Osteoblast (primary cell): ENCODE data around the gene NCKAP5. TPM values are rescaled to one million over a fixed set of nuclear protein-coding genes. Genes with fewer than 3 reads are reported as not detected.

Experiments
- DNase-seq: peaks from one replicate; pipeline ENCODE4 v3.0.0; 2011; ENCODE audit warnings: low spot score, mixed read lengths; ENCODE audit not compliant: insufficient read length; ENCODE audit errors: missing footprints
- H2AFZ ChIP-seq: 2 replicates; pipeline ENCODE4 v1.6.0; 2011; ENCODE audit warnings: mild to moderate bottlenecking, low read length
- H3K27ac ChIP-seq: 2 replicates; pipeline ENCODE4 v1.5.1; 2011; ENCODE audit warnings: mild to moderate bottlenecking, low read depth, low read length, moderate library complexity
- H3K27me3 ChIP-seq: 2 replicates; pipeline ENCODE4 v1.6.0; 2012; ENCODE audit warnings: mild to moderate bottlenecking, control low read depth, inconsistent platforms, low read length, moderate library complexity; ENCODE audit not compliant: insufficient read depth
- H3K36me3 ChIP-seq: 2 replicates; pipeline ENCODE4 v1.5.1; 2011; ENCODE audit warnings: mild to moderate bottlenecking, low read length, control low read depth, moderate library complexity; ENCODE audit not compliant: insufficient read depth
- H3K4me1 ChIP-seq: 2 replicates; pipeline ENCODE4 v1.5.1; 2011; ENCODE audit warnings: mild to moderate bottlenecking, low read length, control low read depth, moderate library complexity; ENCODE audit not compliant: insufficient read depth
- H3K4me2 ChIP-seq: 2 replicates; pipeline ENCODE4 v1.6.0; 2011; ENCODE audit warnings: mild to moderate bottlenecking, low read length; ENCODE audit not compliant: insufficient read depth
- H3K4me3 ChIP-seq: fragments of 200-600 bp; sonication (generic); 3 replicates; pipeline ENCODE4 v1.5.1; 2012; ENCODE audit warnings: mild to moderate bottlenecking, low read length, inconsistent platforms; ENCODE audit not compliant: insufficient read depth
- H3K79me2 ChIP-seq: 2 replicates; pipeline ENCODE4 v1.6.0; 2012; ENCODE audit warnings: mild to moderate bottlenecking, low read length, control low read depth, inconsistent platforms; ENCODE audit not compliant: insufficient read depth
- H3K9me3 ChIP-seq: 2 replicates; pipeline ENCODE4 v1.5.1; 2011; ENCODE audit warnings: low read depth, low read length, control low read depth
- H4K20me1 ChIP-seq: 2 replicates; pipeline ENCODE4 v1.6.0; 2012; ENCODE audit warnings: mild to moderate bottlenecking, low read length, control low read depth; ENCODE audit not compliant: insufficient read depth
- total RNA-seq: library from RNA; depleted of rRNA; stranded (reverse); fragments of >200 nt; gene quantifications from 2 replicates; pipeline ENCODE4 v1.2.3, GENCODE V29; 2012
- TF ChIP-seq, protein P1 (sequence below): IDR thresholded peaks from 2 replicates; pipeline ENCODE4 v1.5.1; 2011; ENCODE audit warnings: mild to moderate bottlenecking, low read depth, low read length, moderate library complexity; ENCODE audit errors: extremely low read depth

NCKAP5 gene
- total RNA-seq, 1 donor: 1.8 TPM

DNA sequence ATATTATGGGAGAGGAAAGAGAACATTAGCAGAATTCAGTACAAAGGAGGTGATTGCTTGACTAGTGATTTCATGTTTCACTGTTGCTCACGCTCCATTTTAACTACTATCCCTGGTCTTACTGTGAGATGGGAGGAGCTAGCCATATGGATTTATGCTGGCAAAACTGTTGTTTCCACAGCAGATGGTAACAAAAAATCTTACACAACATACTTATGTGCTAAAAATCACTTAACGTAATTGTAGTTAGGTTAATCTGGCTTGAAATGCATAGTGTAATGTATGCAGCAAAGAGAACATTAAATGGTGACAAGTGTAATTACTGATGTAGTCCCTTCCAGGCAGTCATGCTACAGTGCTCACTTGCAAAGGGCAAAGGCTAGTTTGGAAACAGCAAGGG is 742.7 kb downstream of the NCKAP5 start:
- Histone ChIP-seq H3K27ac (no peak overlapping the region), H3K36me3 (no peaks in the 10 kb centered on the region), H2AFZ (no peak overlapping the region), H4K20me1 (no peaks in the 10 kb centered on the region), H3K4me2 (no peak overlapping the region), H3K9me3 (no peaks in the 10 kb centered on the region), H3K4me3 (no peak overlapping the region), H3K79me2 (no peaks in the 10 kb centered on the region), H3K27me3 (no peaks in the 10 kb centered on the region), H3K4me1 (no peaks in the 10 kb centered on the region)
- TF ChIP-seq, protein P1, sequence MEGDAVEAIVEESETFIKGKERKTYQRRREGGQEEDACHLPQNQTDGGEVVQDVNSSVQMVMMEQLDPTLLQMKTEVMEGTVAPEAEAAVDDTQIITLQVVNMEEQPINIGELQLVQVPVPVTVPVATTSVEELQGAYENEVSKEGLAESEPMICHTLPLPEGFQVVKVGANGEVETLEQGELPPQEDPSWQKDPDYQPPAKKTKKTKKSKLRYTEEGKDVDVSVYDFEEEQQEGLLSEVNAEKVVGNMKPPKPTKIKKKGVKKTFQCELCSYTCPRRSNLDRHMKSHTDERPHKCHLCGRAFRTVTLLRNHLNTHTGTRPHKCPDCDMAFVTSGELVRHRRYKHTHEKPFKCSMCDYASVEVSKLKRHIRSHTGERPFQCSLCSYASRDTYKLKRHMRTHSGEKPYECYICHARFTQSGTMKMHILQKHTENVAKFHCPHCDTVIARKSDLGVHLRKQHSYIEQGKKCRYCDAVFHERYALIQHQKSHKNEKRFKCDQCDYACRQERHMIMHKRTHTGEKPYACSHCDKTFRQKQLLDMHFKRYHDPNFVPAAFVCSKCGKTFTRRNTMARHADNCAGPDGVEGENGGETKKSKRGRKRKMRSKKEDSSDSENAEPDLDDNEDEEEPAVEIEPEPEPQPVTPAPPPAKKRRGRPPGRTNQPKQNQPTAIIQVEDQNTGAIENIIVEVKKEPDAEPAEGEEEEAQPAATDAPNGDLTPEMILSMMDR: no peak
- no peak for DNase-seq

DNA sequence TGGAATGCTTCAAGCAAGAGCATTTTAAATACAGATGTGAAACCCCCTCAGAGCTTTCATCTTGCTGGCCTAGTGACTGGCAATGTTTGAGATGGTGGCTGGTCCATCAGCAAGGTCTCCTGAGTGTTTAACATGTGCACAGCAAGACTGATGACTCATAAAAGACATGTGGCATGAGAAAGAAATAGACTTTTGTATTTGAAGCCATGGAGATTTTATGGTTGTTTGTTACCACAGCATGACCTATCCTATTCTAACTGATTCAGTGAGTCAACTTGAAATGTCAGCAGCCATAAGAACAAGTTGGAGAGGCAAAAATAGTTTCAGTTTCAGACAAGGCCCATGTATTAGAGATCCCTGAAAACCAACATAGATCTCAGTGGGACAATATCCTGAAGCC is 743.5 kb downstream of the NCKAP5 start:
- H3K27me3 ChIP-seq: no peaks in the 10 kb centered on the region
- no peaks in the 10 kb centered on the region for H3K79me2 ChIP-seq
- no peak overlapping the region for H3K4me2 ChIP-seq
- no peak overlapping the region for H2AFZ ChIP-seq
- H3K36me3 ChIP-seq: no peaks in the 10 kb centered on the region
- TF ChIP-seq, protein P1: no peak
- no peaks in the 10 kb centered on the region for H4K20me1 ChIP-seq
- H3K9me3 ChIP-seq: no peaks in the 10 kb centered on the region
- H3K4me3 ChIP-seq: no peak overlapping the region
- DNase-seq: no peak
- H3K27ac ChIP-seq: no peak overlapping the region
- no peaks in the 10 kb centered on the region for H3K4me1 ChIP-seq

DNA sequence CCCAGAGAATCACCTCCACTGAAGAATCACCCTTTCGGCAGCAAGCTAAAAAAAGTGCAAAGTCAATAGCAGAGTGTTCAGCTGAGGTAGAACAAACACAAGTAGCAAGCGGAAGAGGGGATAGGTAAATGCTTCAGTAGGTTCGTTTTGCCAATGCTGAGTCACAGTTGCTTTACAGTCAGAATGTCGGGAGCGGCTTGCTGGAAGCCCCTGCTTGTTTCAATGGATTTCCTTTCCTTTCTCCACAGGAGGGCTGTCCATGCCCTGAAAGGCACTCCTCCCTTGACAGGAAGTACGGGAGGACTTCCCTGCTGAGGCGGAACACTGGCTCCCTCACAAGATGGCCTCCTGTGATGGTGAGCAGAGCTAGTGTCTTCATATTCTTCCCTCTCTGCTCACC is 752.0 kb downstream of the NCKAP5 start:
- no peaks in the 10 kb centered on the region for H4K20me1 ChIP-seq
- no peak for DNase-seq
- TF ChIP-seq, protein P1: no peak

DNA sequence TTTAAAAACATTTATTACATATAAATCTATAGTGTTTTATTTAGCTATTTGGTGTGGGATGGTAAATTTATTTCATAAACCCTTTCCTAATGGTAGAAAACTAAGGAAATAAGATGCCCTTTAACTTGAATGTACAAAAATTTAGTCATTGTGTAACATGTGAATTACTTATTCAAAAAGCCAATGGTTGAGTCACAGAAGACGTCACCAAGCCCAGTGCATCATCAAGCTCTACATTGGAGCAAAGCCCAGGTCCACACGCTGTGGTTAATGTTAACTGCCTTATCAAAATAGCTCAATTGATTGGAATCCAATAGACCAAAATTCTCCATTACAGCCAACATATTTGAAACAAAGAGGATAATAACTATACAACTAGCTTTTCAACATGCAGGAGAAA is 752.7 kb downstream of the NCKAP5 start:
- H3K9me3 ChIP-seq: no peaks in the 10 kb centered on the region
- no peaks in the 10 kb centered on the region for H4K20me1 ChIP-seq
- H3K27ac ChIP-seq: peak overlapping the region; percentile 46
- no peak overlapping the region for H3K4me2 ChIP-seq
- peak; percentile 81 for DNase-seq
- TF ChIP-seq, protein P1: no peak
- no peaks in the 10 kb centered on the region for H3K79me2 ChIP-seq
- peaks cover 3% of the 10 kb centered on the region for H3K4me1 ChIP-seq
- no peak overlapping the region for H2AFZ ChIP-seq
- H3K27me3 ChIP-seq: no peaks in the 10 kb centered on the region
- H3K36me3 ChIP-seq: no peaks in the 10 kb centered on the region
- no peak overlapping the region for H3K4me3 ChIP-seq

More for the DNA sequence above, 752.0 kb downstream of the NCKAP5 start:
- Histone ChIP-seq H3K27me3 (no peaks in the 10 kb centered on the region), H3K4me1 (peaks cover 3% of the 10 kb centered on the region), H3K36me3 (no peaks in the 10 kb centered on the region), H3K79me2 (no peaks in the 10 kb centered on the region), H3K4me2 (no peak overlapping the region), H2AFZ (no peak overlapping the region), H3K9me3 (no peaks in the 10 kb centered on the region), H3K27ac (no peak overlapping the region), H3K4me3 (no peak overlapping the region)
